GM18507 (cell line): ENCODE data around the gene PSD2.

Experiments used
- DNase-seq: peaks from one replicate; pipeline ENCODE4 v3.0.0; 2011; ENCODE audit warnings: low read depth; ENCODE audit not compliant: insufficient read length; ENCODE audit errors: extremely low spot score
- FAIRE-seq: peaks from 2 replicates; lab custom pipeline; 2011; peaks lifted over from hg19 to GRCh38; lab: Jason Lieb, UNC

PSD2 gene

GRCh38 chr5:139848508-139849100 lies 53.0 kb downstream of the PSD2 start:
- DNase-seq (no peak), FAIRE-seq (no peak)

GRCh38 chr5:139849501-139849900 lies 53.9 kb downstream of the PSD2 start:
- FAIRE-seq = no peak
- DNase-seq = no peak

- DNase-seq (no peak), FAIRE-seq (no peak)
Observed at GRCh38 chr5:139849942-139850341, 54.3 kb downstream of the PSD2 start.

GRCh38 chr5:139850423-139851016 lies 54.9 kb downstream of the PSD2 start:
- FAIRE-seq (no peak), DNase-seq (no peak)

- DNase-seq (no peak), FAIRE-seq (no peak)
Observed at GRCh38 chr5:139851558-139851957, 56.0 kb downstream of the PSD2 start.

GRCh38 chr5:139852696-139853095 lies 57.1 kb downstream of the PSD2 start:
- FAIRE-seq (no peak), DNase-seq (no peak)

- no peak for FAIRE-seq
- DNase-seq = no peak
Observed at GRCh38 chr5:139854029-139854605, 58.5 kb downstream of the PSD2 start.

GRCh38 chr5:139854953-139855352 lies 59.3 kb downstream of the PSD2 start:
- no peak for FAIRE-seq
- no peak for DNase-seq

- DNase-seq (no peak), FAIRE-seq (no peak)
Observed at GRCh38 chr5:139855451-139855850, 59.8 kb downstream of the PSD2 start.

- FAIRE-seq (no peak), DNase-seq (no peak)
Observed at GRCh38 chr5:139855946-139856540, 60.4 kb downstream of the PSD2 start.

- FAIRE-seq (no peak), DNase-seq (no peak)
Observed at GRCh38 chr5:139856714-139857113, 61.1 kb downstream of the PSD2 start.

- DNase-seq = no peak
- no peak for FAIRE-seq
Observed at GRCh38 chr5:139859013-139859412, 63.4 kb downstream of the PSD2 start.

GRCh38 chr5:139861021-139861888 lies 65.6 kb downstream of the PSD2 start:
- FAIRE-seq (no peak), DNase-seq (no peak)

GRCh38 chr5:139861889-139862207 lies 66.2 kb downstream of the PSD2 start:
- DNase-seq (no peak), FAIRE-seq (no peak)

GRCh38 chr5:139862313-139862712 lies 66.7 kb downstream of the PSD2 start:
- FAIRE-seq (peak; percentile 55), DNase-seq (no peak)

- DNase-seq = no peak
- no peak for FAIRE-seq
Observed at GRCh38 chr5:139862803-139863202, 67.2 kb downstream of the PSD2 start.

GRCh38 chr5:139863361-139863760 lies 67.8 kb downstream of the PSD2 start:
- FAIRE-seq (no peak), DNase-seq (no peak)

- FAIRE-seq (peak; percentile 80), DNase-seq (peak; percentile 62)
Observed at GRCh38 chr5:139863855-139864558, 68.4 kb downstream of the PSD2 start.

GRCh38 chr5:139864716-139865483 lies 69.3 kb downstream of the PSD2 start:
- FAIRE-seq (no peak), DNase-seq (no peak)
